CD4-positive, alpha-beta T cell treated with Interleukin-17A for 1 hour (primary cell): Measurements from ENCODE around the gene EEFSEC.

Source experiments
- DNase-seq: peaks from one replicate; pipeline ENCODE4 v3.0.0-alpha.2; 2020

The EEFSEC gene

DNA sequence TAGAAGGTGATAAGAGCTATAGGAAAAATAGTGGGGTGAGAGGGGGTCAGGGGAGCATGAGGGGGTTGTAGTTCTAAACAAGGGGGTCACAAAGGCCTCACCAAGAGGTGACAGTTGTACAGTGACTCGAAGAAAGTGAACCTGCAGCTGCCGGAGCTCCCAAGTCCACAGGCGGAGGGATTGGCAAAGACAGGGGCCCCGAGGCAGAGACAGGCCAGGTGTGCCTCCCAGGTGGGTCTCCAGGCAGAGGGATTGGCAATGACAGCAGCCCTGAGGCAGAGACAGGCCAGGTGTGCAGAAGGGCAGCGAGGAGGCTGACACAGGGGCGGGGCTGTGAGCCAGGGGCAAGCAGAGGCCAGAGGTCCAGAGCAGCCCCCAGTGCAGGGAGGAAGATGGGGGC lies 249.7 kb downstream of the EEFSEC start:
- no peak for DNase-seq

DNA sequence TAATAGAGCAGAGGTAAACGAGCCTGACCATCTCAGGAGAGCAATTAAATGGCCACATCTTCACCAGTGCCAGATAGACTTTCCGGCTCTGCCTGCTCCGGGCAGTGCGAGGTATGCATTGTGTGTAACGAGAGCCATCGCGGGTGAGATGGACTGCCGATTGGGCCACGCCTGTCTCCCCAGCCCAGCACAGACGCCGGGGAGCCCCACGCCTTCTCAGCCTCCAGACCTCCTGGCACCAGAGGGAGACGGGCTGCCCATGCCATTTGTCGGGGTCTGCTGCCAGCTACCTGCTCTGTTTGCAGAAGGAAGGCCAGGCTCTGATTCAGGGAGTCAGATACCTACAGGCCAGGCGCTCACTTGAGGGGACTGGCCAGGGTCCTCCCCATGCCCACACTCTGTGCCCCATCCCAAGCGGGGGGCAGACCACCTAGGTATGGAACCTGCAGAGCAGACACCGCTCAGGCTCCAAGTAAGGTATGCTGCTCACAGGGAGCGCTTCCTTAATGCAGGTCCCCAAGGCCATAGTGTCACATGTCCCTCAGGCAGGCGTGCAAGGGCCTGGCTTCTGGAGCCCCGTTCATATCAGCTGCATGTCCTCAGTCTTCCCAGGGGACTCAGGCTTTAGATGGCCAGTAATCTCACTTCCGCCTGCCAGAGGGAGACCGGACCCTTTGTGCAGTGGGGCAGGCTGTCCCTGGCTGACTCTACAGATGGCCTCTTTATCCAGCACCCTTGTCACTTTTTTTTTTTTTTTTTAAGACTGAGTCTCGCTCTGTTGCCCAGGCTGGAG lies 251.2 kb downstream of the EEFSEC start:
- no peak for DNase-seq

- DNase-seq: no peak
Measured at GRCh38 chr3:128405554-128406277, 252.4 kb downstream of the EEFSEC start.

GRCh38 chr3:128407247-128407646 lies 254.0 kb downstream of the EEFSEC start:
- no peak for DNase-seq

DNA sequence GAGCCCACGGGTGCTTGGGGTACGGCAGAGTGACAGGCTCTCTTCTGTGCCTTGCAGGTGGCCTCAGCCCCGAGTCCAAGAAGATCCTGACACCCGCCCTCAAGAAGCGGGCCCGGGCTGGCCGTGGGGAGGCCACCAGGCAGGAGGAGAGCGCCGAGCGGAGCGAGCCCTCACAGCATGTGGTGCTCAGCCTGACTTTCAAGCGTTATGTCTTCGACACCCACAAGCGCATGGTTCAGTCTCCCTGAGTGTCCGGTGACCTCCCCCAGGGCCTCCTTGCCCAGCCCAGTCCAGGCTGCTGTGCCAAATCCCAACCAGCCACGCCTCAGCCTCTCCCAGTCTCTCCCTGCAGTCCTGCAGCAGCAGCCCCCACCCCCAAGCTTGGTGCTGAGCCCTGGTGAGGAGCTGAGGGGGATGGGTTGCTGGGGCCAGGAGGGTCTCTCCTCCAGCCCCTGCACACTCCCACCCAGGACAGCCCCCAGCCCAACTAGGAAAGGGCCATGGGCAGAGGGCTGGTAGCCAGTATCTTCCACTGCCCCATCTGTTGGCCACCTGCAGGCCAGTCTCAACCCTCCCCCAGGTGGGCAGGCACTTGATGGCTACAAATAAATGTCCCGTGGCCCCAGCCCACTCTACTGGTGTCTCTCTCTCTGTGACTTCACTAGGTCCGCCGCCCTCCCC lies 254.9 kb downstream of the EEFSEC start:
- no peak for DNase-seq

GRCh38 chr3:128408693-128409623 lies 255.7 kb downstream of the EEFSEC start:
- DNase-seq: no peak

DNA sequence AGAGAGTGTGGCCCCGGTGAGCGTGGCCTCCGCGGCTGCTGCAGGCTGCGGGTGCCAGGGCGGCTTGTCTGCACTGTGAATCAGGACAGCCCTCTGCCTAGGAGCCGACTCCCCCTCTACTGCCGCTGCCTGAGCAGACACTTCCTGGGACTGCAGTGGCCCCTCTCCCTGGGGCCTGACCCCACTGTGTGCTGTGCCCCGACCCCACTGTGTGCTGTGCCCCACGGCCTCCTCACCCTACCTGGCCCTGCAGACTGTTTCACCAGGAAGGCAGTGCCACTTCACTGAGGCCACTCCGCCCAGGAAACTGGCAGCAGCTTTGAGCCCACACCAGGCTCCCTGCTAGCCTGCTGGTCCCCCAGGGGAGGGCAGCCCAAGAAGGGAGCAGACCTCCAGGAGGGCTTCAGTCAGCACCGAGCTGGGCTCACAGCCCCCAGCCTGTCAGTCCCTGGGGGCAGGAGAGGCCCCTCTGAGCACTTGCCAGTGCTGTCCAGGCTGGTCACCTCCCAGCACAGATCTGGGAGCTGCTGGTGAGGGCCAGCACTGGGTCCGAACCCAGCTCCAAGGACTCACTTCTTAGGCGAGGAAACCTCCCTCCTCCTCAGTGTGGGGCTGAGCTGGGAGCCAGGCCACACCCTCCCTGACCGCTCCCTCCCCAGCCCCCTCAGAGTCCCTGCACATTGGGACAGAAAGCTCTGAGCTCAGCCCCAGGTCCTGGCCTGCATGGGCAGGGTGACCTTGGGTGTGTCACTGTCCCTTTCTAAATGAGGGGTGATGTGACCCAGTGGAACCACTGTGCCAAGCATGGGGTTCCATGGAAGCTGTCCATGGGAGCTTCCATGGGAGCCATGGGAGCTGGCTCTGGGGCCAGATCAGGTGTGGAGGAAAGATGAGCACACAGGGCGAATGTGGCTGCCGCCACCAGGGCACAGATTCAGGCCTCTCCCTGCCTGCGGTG lies 256.6 kb downstream of the EEFSEC start:
- DNase-seq: no peak

- no peak for DNase-seq
Measured at GRCh38 chr3:128410669-128411573, 257.6 kb downstream of the EEFSEC start.

DNA sequence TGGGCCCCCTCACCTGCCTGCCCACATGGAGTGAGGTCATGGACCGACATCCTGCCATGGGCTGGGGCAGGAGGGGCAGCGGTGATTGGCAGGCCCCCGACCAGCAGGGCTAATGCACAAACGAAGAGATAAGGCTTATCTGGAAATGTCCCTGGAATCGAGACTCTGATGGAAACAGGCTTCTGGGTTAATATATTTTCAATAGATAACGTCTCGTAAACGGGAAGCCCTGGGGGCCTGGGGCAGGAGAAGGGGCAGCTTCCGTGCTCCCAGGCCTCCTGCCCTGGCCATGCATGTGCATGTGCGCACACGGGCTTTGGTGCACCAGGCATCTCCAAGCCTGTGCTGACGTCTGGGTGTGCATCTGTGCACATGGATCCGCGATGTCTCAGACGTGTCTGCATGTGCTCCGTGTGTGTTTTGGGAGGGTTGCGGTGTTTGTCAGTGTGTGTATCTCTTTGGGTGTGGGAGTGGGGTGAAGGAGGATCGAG lies 258.3 kb downstream of the EEFSEC start:
- DNase-seq: no peak

- DNase-seq: no peak
Measured at GRCh38 chr3:128412180-128413002, 259.1 kb downstream of the EEFSEC start.

GRCh38 chr3:128413003-128413370 lies 259.7 kb downstream of the EEFSEC start:
- DNase-seq: no peak

DNA sequence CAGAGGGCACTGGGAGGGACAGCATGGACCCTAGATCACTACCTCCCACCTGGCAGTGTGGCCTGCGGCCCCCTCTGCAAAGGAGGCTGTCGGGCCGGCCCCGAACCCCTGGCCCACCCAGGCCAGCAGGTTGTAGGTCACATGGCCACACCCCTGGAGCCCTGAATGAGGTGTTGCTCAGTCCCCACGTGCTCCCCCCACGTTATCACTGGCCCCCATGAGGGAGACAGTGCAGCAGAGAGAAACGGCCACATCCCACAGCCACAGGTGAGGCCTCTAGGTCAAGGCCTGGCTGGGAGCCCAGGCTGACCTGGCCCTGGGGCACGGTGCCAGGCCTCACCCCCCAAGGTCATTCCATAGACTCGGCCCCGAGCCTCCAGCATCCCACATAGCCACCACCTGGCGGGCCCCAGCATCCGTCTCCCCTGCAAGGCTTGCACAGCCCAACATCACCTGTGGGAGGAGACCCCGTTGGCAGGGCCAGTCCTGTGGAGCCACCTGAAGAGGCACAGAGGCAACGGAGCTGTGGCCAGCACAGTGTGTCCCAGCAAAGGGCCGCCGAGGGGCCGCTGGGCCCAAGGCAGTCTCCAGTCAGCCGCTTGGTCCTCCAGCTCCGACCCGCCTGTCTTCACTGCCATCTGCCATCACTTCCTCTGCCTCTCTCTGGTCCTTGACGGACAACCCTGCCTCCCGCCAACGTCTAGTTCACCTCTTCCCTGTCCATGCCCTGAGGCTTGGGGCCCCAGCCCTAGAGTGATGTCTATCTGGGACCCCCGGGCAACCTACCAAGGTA lies 260.3 kb downstream of the EEFSEC start:
- DNase-seq: no peak

DNA sequence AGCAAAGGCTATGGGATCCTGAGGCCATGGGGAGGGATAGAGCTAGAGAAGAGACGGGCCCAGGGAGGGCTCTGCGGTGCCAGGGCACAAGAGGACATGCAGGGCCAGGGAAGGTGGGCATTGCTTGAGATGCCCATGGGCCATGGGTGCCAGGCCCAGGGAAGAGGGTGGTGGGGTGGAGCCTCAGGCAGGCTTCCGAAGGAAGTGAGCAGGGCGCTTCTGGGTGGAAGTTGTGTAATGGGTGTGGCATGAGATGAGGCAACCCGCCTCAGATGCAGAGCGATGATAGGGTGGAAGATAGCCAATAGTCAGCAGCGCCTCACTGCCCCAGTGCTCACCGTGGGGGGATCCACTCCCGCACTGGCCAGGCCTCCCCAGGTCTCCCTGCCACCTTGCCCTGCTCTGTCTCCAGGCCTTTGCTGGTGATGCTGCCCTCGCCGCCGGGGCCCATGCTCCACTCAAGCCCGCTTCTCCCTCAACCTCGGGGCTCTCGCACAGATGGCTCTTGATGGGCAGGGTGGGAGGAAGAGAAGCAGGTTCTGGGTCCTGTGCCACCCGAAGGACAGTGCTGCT lies 262.0 kb downstream of the EEFSEC start:
- no peak for DNase-seq

DNA sequence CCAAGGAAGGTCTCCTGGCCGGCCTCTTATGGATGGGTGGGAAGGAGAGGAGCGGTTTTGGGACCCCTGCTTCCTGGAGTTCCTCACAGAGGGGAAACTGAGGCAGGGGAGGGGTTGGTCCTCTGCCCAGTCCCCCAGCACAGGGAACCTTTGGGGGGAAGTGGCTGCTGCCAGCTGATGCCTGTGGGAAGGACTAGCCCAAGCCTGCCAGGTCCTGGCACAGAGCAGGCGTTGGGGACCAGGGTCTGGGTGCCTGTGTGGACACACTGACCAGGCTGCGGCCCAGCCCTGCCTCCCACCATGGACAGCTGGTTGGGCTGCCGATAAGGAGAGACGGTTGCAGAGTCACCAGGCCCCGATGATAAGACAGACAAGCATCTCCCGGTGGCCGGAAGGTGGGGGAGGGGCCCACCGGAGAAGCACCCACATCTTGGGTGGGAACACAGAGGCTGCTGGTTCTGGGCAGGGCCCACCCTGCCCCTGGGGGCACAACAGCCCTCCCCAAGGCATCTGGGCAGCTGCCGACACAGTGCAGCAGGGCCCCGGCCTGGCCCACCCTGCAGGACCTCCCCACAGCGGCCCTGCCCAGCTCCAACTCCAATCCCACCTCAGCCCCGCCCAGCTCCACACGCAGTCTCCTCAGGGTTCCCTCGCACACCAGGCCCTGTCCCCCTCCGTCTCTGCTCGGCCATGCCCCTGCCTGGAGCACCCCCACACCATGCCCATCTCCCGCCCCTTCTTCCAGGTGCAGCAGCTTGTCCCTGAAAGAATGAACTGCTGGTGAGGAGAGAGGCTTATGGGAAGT lies 262.7 kb downstream of the EEFSEC start:
- DNase-seq: no peak

GRCh38 chr3:128416578-128417211 lies 263.4 kb downstream of the EEFSEC start:
- DNase-seq: no peak

- DNase-seq: no peak
Measured at GRCh38 chr3:128418900-128419299, 265.6 kb downstream of the EEFSEC start.

DNA sequence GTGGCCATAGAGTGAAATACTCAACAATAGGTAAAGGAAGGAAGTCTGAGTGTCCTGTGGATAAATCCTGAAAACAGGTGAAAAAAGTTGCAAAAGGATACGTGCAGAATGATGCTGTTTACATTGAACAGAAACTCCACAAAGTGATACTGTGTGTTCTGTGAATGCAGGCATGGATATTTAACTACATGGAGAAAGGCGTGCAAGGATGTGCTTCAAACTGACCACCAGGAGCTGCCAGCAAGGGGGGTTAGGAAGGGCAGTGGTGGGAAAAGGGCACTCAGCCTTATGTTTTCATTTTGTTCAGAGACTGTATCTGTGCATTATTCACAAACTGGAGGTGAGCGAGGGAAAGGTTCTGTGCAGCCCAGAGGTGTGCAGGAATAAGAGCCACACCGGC lies 266.0 kb downstream of the EEFSEC start:
- DNase-seq: no peak
